NCI-H1436 treated with DMSO at 0.1 percent for 48 hours (cell line): Measurements from ENCODE around the gene CSGALNACT2.

Experiments used
- DNase-seq: peaks from one replicate; lab custom pipeline; 2025; lab: John Stamatoyannopoulos, UW

Gene CSGALNACT2

GRCh38 chr10:43186150-43186549, 47.9 kb downstream of the CSGALNACT2 start:
- DNase-seq, result no peak

DNA sequence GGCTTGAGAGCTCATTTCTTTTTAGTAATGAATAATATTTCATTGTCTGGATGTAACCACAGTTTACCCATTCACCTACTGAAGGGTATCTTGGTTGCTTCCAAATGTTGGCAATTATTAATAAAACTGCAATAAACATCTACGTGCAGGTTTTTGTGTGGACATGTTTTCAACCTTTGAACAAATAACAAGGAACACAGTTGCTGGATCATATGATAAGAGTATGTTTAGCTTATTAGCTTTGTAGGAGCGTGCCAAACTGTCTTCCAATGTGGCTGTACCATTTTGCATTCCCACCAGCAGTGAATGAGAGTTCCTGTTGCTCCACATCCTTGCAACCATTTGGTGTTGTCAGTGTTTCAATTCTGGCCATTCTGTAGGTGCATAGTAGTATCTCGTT, 49.0 kb downstream of the CSGALNACT2 start:
- no peak for DNase-seq

- DNase-seq, result no peak
Measured at GRCh38 chr10:43188702-43189101, 50.5 kb downstream of the CSGALNACT2 start.

- no peak for DNase-seq
Measured at GRCh38 chr10:43190289-43190688, 52.0 kb downstream of the CSGALNACT2 start.

DNA sequence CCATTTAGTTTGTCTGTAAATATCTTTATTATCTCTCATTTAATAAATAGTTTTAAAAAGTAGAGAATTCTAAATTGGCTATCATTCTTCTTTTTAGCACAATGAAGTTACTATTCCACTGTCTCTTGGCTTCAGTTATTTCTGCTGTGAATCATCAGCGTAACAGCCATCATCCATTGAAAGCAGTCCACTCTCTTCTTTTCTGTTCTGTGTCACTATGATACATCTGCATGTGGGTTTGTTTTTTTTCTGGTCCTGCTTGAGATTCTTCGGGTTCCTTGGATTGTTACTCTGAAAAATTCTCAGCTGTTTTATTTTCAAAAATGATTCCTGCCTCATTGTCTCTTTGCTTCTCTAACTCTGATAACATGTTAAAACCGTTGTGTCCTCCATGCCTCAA, 52.5 kb downstream of the CSGALNACT2 start:
- DNase-seq, result no peak

DNA sequence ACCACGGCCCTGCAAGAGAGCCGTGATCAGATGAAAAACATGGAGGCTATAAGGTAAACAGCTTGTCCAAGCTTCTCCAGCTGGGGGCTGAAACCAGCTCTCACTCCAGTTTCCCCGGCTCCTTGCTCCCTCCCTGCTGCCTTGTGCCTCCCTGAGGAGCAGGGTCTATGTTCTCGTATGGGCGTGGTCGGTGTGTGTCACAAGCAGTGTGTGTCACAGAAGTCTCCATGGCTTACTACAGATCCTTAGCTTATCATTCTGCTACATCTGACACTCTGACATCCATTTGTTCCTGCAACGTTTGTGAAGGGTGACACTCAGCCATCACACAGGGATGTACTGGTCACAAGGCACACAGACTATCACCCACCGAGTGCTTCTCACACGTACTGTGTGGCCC, 54.6 kb downstream of the CSGALNACT2 start:
- DNase-seq, result no peak

GRCh38 chr10:43193496-43194080, 55.3 kb downstream of the CSGALNACT2 start:
- no peak for DNase-seq

- DNase-seq, result no peak
Measured at GRCh38 chr10:43194266-43194665, 56.0 kb downstream of the CSGALNACT2 start.

DNA sequence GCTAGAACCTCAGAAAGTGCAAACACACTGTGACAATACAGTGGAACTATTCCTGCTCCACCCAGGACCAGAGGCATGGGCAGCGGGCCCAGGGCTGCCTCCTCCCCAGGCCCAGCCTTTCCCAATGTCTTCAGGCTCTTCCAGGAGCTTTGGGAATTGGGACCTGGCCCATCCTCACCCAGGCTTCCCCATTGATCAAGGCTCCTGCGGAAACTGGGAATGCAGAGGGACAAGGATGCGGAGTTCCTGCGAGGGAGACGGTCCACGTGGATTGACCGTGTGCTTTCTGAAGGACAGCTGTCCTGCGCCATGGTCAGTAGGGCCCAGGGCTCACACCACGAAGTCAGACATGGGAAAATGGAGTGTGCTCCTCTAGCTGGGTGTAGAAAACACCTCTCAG, 56.6 kb downstream of the CSGALNACT2 start:
- DNase-seq, result no peak

DNA sequence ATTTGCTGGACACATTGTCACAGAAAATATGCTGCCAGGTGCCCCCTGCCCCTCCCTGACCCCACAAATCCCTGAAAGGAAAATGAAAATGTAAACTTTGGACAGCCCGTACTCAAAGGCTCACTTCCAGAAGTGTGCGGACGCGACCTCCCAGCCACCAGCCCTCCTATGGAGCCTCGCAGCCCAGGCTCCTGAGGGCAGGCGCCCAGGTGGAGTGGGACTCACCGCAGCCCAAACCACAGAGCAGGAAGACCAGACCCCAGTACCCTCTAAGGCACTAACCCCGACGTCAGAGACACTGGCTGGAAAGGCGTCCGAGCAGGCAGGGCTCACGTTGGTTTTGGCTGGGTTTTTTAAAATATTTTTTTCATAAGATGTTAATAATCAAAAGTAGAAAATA, 57.3 kb downstream of the CSGALNACT2 start:
- no peak for DNase-seq

GRCh38 chr10:43196131-43196980, 58.1 kb downstream of the CSGALNACT2 start:
- DNase-seq, result no peak

DNA sequence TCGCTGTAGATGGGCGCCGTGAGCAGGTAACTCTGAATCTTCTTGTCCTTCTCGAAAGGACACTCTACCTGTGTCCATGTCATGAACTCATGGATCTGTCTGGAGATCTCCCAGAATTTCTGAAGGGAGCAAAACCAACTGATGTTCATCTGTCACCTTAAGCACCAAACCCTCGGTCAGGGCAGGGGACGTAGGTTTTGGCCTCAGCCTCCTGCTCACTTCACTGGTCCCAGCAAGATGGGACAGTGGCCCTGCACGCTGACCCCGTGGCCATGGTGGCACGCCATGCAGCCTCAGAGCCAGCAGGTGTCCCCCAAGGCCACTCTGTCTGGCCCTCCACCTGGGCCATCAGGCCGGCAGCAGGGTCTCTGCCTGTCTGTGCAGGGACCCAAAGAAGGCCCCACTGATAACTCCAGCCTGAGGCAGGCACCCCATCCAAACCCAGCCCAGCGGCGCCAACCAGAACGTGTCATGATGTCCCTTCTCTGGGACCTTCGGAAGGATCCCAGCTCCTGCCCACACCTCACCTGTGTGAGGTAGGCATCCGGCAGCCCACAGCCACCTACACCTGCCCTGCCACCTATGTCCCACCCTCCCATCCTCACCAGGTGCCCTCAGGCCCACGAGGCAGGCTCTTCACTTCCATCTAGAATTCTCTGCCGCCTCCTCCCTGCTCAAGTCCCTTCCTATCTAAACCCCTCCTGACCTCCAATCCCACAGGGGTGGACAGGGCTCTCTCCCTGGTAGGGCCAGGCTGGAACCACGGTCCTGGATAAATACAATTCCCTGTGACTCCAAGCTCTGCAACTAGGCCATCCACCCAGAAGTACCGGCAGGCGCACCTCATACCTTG, 59.0 kb downstream of the CSGALNACT2 start:
- no peak for DNase-seq

DNA sequence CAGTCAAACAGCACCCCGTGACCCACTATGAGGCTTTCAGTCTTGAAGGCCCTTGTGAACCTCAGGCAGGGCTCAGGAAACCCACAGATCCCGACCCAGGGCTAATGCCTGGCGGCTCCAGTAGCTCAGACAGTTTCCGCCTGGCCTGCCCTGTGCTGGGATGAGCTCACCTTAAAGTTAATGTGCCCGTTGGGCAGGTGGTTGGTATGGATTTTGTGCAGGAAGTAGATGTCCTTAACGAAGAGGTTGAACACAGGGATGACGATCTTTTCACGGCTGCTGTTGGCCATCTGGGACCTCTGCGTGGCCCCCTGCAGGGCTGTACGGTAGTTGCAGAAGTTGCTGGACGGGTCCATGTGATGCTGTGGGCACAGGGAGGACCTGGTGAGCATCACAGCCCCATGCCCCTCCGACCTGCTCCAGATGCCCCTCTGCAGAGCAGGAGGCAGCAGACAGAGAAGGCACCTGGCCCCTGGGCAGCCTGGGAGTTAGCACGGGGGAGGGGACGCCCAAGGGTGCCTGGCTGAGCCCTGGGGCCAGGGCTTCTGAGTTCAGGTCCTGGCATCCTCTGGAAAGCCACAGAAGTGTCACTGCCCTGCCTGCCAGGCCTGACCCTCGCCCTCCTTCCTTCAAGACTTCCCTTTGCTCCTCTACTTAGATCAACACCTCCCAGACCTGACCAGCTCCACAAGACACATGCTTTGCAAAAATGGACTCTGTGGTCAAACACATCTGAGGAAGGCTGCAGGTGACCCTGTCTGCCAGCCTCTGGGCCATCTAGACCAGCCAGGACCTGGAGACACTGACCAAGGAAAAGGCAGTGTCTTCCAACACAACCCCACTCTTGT, 59.8 kb downstream of the CSGALNACT2 start:
- DNase-seq, result no peak

GRCh38 chr10:43198682-43199005, 60.4 kb downstream of the CSGALNACT2 start:
- DNase-seq, result no peak

DNA sequence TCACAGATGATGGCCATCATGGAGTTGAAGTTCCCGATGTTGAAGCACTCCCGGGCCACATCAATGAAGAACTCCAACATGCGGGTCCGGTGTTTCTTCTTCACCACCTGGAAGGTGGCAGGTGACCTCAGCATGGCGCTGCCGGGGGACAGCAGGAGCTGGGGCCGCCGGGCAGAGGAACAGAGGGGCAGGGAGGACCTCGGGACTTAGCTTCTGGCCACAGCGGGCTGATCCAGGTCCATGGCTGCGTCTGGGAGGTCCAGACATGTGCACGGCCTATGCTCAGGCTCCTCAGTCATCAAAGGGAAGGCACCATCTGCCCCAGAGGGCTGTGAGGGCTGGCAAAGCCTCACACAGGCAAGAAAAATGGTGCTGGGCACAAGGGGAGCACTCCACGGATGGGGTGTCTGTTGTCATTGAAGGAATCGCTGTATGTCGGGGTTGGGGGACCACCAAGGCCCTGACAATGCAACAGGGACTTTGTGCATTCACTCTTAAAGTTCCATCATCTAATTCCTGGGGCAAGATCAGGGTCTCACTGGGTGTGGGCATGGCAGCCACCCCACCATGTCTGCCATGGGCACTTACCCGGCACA, 60.9 kb downstream of the CSGALNACT2 start:
- DNase-seq, result no peak

DNA sequence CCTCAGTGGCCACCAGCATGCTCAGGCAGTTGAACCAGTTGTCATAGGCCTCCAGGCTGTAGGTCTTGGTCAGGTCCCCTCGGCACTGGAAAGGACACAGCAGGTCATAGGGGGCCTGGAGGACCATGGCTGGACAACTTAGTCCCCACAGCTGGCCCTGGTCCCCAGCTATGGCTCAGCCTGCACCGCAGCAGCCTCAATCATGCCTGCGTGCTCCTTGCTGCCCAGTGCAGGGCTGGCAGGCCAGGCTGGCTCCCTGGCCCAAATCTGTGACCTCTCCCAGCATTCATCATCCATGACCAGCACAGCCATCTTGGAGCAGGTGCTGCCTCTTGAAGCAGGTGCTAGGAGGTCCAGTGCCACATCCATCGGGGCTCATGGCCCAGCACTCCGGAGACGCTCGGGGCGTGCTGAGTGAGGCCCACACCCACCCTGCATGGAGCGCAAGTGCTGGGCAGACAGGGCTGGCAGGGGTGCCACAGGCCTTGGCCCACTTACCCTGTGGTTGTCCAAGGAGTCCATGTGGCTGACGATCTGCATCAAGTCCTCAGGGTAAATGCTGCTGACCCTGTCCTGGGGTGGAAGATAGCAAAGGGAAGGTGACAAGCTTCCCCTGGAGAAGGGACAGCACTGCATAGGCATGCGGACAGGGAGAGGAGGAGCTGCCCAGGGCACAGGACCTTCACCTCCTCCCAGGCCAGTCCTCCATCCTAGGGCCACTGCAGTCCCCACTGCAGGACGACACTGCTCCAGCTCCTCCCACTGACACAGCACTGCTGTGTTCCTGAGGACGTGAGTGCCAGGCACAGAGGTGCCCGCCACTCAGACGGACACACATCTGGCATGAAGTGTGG, 61.7 kb downstream of the CSGALNACT2 start:
- no peak for DNase-seq

- no peak for DNase-seq
Measured at GRCh38 chr10:43200538-43201390, 62.5 kb downstream of the CSGALNACT2 start.

- no peak for DNase-seq
Measured at GRCh38 chr10:43201545-43202131, 63.4 kb downstream of the CSGALNACT2 start.

GRCh38 chr10:43202224-43202656, 64.0 kb downstream of the CSGALNACT2 start:
- no peak for DNase-seq
